H1 (cell line): ENCODE results near the gene SGSM1. TPM values are rescaled to one million over a fixed set of nuclear protein-coding genes. Genes with fewer than 3 reads are reported as not detected.

Source experiments
- CHD7 ChIP-seq: fragments of 300-600 bp; sonication (generic); IDR thresholded peaks from 2 replicates; pipeline ENCODE4 v1.7.1; 2012; ENCODE audit warnings: low read length, moderate library complexity, mild to moderate bottlenecking, inconsistent platforms; ENCODE audit not compliant: insufficient replicate concordance
- EP300 ChIP-seq, 2 experiments: IDR thresholded peaks; 1 replicate in 1 of 2; 2 replicates in 1 of 2; pipeline ENCODE4 v1.6.1; 2011 to 2012; ENCODE audit warnings: low read depth in 2 of 2, low read length in 2 of 2, mild to moderate bottlenecking in 2 of 2, borderline replicate concordance in 1 of 2, inconsistent platforms in 1 of 2, moderate library complexity in 1 of 2
- GTF2F1 ChIP-seq: IDR thresholded peaks from 2 replicates; pipeline ENCODE4 v1.6.1; 2012; ENCODE audit warnings: low read depth, low read length, improper control_type of control experiment, borderline replicate concordance
- HDAC2 ChIP-seq, 2 experiments: fragments of 300-600 bp in 1 of 2; sonication (generic) in 1 of 2; IDR thresholded peaks; 2 replicates each; pipeline ENCODE4 v1.6.1; 2011 to 2012; ENCODE audit warnings: low read depth in 2 of 2, low read length in 2 of 2, mild to moderate bottlenecking in 2 of 2, moderate library complexity in 2 of 2, borderline replicate concordance in 1 of 2, inconsistent platforms in 1 of 2
- POLR2AphosphoS5 ChIP-seq: IDR thresholded peaks from 2 replicates; pipeline ENCODE4 v1.6.1; 2011; ENCODE audit warnings: low read depth, low read length
- SP1 ChIP-seq: IDR thresholded peaks from 2 replicates; pipeline ENCODE4 v1.6.1; 2011; ENCODE audit warnings: low read depth, low read length
- TCF12 ChIP-seq: IDR thresholded peaks from 2 replicates; pipeline ENCODE4 v1.6.1; 2011; ENCODE audit warnings: low read depth, mild to moderate bottlenecking, low read length
- TEAD4 ChIP-seq: IDR thresholded peaks from 2 replicates; pipeline ENCODE4 v1.6.1; 2012; ENCODE audit warnings: low read depth, low read length, inconsistent platforms, mixed read lengths
- USF2 ChIP-seq: IDR thresholded peaks from 2 replicates; pipeline ENCODE4 v1.6.1; 2011; ENCODE audit warnings: low read length, improper control_type of control experiment
- polyA plus RNA-seq, 7 experiments: library from polyadenylated mRNA; depleted of rRNA in 3 of 7; stranded (reverse) in 5 of 7; unstranded in 2 of 7; fragments of >200 nt in 5 of 7; fragments of 200-250 nt in 2 of 7; gene quantifications; 1 replicate in 5 of 7; 2 replicates in 1 of 7; 4 replicates in 1 of 7; pipeline versions ENCODE4 v1.2.1 to v1.2.3, GENCODE V29; 2011 to 2013; ENCODE audit warnings: missing spikeins in 2 of 7, mixed read lengths in 2 of 7
- total RNA-seq: library from RNA; stranded (reverse); fragmentation: NEBNext Ultra II Directional; extraction: Animal tissue kit (Norgen Biotek cat#: 25700); gene quantifications from 2 replicates; pipeline ENCODE4 v1.2.1, GENCODE V29; 2021

The SGSM1 gene
- total and polyA plus RNA-seq, 2 of the 8 experiments (the other 6 are each of a cell fraction or from before 2014, with no cell fraction given) = 2.8 to 5.2 TPM

GRCh38 chr22:24954114-24954463 lies 148.1 kb downstream of the SGSM1 start (continued):
- no peak for TF ChIP-seq EP300 (IDR thresholded peaks at IDR 0.05; ENCODE audit: borderline replicate concordance in 1 of 2, low read depth in 2 of 2, low read length in 2 of 2)
- TF ChIP-seq GTF2F1 = no peak
- no peak for TF ChIP-seq USF2
- no peak for TF ChIP-seq SP1
- no peak for TF ChIP-seq CHD7
- no peak for TF ChIP-seq HDAC2 (IDR thresholded peaks at IDR 0.05; ENCODE audit: borderline replicate concordance in 1 of 2, low read depth in 2 of 2, low read length in 2 of 2)
- TF ChIP-seq TEAD4 = no peak
- no peak for TF ChIP-seq TCF12
- TF ChIP-seq POLR2AphosphoS5 = no peak
